Peyer's patch (tissue), 4 donors: ENCODE results near the gene DENND2A.

Experiments
- POLR2A ChIP-seq, 2 donors: fragments of 450-650 bp; IDR thresholded peaks; one replicate each; pipeline ENCODE4 v1.5.1; 2017; ENCODE audit warnings: antibody characterized with exemption in 2 of 2, mild to moderate bottlenecking in 2 of 2, moderate library complexity in 2 of 2
- TF ChIP-seq, protein P1 (sequence below), 6 experiments: fragments of 450-650 bp in 4 of 6; fragments of 200-600 bp in 2 of 6; sonication (generic) in 1 of 6; IDR thresholded peaks; one replicate each; pipeline ENCODE4 v1.5.1; 2017 to 2019; ENCODE audit warnings: antibody characterized with exemption in 6 of 6, mild to moderate bottlenecking in 3 of 6, moderate library complexity in 1 of 6

DNA sequence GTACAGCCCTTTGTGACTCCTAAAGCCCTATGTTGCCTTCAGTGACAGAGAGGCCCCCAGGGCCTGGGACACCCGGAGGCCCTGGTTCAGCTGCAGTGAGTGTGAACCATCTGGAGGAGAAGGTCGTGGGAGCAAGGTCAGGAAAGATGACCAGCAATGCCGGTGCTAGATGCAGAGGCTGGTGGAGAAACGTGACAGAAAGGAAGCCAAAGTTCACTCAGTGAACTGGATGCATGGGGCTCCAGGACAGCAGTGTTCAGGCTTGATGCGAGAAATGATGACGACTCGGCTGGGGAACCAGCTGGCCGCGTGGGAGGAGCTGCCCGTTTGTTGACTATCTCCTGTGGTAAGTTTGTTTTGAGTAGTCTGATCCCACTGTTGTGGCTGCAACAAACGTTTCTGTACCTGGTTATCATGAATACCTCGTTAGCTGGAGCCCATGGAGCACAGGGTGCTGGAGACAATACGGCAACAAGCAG is 107.2 kb downstream of the DENND2A start:
- TF ChIP-seq, protein P1, sequence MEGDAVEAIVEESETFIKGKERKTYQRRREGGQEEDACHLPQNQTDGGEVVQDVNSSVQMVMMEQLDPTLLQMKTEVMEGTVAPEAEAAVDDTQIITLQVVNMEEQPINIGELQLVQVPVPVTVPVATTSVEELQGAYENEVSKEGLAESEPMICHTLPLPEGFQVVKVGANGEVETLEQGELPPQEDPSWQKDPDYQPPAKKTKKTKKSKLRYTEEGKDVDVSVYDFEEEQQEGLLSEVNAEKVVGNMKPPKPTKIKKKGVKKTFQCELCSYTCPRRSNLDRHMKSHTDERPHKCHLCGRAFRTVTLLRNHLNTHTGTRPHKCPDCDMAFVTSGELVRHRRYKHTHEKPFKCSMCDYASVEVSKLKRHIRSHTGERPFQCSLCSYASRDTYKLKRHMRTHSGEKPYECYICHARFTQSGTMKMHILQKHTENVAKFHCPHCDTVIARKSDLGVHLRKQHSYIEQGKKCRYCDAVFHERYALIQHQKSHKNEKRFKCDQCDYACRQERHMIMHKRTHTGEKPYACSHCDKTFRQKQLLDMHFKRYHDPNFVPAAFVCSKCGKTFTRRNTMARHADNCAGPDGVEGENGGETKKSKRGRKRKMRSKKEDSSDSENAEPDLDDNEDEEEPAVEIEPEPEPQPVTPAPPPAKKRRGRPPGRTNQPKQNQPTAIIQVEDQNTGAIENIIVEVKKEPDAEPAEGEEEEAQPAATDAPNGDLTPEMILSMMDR (IDR thresholded peaks at IDR 0.05) = no peak
- no peak for TF ChIP-seq POLR2A (IDR thresholded peaks at IDR 0.05)
